Fibroblast of skin of right biceps (primary cell): ENCODE data around the gene NUDT3.
"Not testable (repeated sequence)": the region's sequence is repeated elsewhere in the genome, so short reads cannot be mapped to it uniquely, and the experiment has no call there.

Source experiments
- DNase-seq: peaks from one replicate; pipeline ENCODE4 v3.0.0-alpha.2; 2013

NUDT3 gene

DNA sequence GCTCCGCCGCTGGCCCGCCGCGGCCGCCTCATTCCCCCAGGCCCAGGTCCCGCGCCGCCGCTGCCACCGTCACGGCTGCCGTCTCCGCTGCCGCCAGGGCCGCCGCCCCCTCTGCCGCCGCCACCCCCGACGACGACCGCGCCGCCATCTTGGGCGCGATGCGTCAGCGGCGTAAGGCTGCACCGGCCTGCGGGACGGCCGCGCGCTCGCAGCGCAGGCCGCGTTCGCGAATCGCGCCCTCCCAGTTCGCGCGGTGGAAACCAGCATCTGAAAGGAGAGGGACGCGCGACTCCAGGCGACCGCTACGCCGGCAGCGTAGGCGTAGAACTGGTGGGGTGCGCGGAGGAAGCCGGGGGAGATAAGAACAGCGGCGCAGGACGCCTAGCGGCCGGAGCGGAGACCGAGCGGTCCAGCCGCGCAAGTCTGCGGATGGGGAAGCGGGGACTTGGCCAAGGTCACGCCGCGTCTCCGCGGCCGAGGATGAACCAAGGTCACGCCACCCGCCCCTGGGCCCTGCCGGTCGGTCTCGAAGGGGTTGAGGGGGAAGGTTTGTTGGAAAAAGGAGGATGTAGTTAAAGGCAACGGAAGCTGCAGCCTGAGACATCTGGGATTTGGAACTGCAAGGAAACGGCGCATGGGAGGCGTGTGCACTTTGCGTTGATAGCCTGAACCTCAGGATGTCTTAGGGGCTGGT is at the start of gene NUDT3:
NUDT3 (minus strand) TSS at position 173 of the 694 bp plus-strand sequence. CDS start 307 bp downstream, outside the sequence.
- DNase-seq: peak; percentile 91

DNA sequence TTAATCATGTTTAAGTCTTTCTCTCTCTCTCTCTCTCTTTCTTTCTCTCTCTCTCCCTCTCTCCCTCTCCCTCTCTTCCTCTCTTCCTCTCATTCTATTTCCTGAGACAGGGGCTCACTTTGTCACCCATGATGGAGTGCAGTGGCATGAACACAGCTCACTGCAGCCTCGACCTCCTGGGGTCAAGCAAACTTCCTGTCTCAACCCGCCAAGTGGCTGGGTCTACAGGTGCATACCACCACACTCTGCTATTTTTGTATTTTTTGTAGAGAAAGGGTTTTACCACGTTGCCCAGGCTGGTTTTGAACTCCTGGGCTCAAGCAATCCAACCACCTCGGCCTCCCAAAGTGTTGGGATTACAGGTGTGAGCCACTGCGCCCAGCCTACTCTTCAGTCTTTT is 49.1 kb upstream of the NUDT3 start:
- no peak for DNase-seq

DNA sequence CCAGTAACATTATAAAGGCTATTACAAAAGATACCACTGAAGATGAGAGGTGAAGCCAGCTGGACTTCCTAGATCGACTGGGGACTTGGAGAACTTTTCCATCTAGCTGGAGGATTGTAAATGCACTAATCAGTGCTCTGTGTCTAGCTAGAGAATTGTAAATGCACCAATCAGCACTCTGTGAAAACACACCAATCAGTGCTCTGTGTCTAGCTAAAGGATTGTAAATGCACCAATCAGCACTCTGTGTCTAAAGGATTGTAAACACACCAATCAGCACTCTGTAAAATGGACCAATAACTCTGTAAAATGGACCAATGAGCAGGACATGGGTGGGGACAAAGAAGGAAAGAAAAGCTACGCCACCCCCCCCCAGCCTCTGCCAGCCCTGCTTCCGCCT is 47.0 kb upstream of the NUDT3 start:
- DNase-seq: no peak

DNA sequence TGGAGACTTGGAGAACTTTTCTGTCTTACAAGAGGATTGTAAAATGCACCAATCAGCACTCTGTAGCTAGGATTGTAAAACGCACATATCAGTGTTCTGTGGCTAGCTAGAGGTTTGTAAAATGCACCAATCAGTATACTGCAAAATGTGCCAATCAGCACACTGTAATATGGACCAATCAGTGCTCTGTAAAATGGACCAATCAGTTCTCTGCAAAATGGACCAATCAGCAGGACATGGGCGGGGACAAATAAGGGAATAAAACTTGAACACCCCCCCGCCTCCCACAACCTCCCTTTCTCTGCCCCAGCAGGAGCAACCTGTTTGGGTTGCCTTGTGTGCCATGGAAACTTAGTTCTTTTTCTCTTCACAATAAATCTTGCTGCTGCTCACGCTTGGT is 46.2 kb upstream of the NUDT3 start:
- no peak for DNase-seq

DNA sequence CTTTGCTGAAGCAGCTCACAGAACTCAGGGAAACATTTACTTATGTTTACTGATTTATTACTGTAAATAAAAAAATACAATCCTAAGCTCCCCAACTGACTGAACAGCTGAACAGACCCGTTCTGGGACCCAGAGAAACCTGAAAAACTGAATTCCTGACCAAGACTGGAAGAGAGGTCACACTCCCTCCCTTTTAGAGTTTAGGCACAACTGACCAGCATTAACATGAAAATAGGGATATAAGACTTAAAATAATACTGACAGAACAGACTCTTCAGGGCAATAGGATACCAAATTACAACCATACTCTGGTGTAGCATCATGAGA is 45.1 kb upstream of the NUDT3 start:
- no peak for DNase-seq

DNA sequence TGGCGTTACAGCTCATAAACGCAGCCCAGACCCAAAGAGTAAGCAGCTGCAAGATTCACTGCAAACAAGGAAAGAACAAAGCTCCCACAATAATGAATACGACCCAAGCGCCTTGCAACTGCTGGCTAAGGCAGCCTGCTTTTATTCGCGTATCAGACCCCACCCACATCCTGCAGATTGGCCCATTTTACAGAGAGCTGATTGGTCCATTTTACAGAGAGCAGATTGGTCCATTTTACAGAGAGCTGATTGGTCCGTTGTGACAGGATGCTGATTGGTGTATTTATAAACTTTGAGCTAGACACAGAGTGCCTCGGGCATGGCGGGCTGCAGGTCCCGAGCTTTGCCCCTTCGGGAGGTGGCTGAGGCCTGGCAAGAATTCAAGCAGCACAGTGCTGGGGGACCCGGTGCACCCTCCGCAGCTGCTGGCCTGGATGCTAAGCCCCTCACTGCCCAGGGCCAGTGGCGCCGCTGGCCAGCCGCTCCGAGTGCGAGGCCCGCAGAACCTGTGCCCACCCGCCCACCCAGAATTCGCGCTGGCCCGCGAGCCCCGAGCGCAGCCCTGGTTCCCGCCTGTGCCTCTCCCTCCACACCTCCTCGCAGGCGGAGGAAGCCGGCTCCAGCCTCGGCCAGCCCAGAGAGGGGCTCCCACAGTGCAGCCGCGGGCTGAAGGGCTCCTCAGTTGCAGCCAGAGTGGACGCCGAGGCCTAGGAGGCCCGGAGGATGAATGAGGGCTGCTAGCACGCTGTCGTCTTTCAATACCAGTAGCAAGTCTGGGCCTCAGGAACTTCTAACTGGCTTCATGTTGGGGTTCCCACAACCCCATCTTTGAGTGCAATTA is 44.6 kb upstream of the NUDT3 start:
- DNase-seq: no peak

DNA sequence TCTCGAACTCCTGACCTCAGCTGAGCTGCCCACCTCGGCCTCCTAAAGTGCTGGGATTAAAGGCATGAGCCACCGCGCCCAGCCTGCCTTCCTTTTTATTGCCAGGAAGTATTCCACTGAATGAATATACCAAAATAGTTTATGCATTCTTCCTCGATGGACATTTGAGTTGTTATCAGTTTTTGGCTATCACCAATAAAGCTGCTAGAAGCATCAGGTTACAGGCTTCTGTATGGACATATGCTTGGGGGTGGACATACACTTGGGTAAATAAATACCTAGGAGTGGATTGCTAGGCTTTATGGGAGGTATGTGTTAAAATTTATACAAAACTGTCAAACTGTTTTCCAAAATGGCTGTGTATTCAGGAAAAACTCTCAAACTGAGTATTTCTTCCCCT is 43.4 kb upstream of the NUDT3 start:
- DNase-seq: no peak

DNA sequence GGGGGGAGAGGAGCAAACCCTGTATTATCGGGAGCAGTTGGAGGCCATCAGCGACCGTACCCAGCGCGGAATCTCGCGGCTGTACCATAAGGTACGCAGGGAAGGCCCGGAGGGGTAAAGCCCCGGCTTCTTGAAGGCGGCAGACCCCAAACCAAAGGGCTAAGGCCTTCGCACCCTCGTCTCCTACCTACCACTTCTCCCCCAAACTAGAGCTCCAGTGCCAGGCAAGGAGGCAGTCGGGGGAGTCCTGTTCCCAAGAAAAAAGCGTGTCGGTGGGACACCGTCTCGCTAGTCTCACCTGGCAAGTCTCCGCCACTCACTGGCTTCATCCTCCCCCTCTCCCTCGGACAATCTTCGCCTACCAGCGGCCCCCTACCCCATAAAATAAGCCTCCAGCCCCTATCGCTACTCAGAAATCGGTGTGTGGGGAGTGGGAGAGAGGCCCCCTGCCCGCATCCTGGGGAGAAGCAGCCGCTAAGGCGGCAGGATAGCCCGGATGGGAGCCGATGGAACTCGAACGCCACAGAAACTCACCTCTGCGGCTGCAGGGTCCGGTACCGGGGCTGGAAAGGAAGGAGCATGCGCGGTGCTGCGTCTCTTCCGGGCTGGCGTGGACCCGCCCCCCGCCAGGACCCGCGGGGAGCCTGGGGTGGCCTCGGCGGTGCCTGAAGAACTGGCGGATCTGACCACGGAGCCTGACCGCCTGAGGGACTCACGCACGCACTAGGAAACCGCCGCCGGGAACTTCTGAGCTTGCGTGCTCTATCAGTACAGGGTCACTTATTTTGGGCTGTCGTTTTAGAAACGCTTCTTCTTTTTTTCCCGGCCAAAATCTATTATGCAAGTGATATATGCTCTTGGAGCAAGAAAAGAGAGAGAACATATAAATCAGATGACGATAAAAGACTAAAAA is 33.3 kb upstream of the NUDT3 start, which contains the start of gene RPS10:
RPS10 (minus strand) TSS at position 572 of the 913 bp plus-strand sequence. CDS start 848 bp downstream, outside the sequence.
- peak; percentile 93 for DNase-seq

DNA sequence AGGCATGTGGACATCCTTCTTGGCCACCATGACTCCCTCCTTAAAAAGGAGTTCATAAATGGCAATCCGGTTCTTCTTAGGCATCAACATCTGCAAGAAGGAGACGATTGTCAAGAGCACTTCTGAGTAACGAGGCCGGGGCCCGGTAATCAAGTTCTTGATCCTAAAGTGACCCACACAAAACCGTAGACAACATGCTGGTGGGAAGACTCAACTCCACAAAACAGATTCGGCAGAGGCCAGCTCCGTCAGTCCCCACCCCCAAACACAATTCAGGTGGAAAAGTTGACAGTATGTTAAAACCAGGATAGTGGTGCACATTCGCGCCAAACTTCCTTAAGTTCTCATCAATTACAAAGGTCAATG is 32.6 kb upstream of the NUDT3 start:
- DNase-seq: no peak

DNA sequence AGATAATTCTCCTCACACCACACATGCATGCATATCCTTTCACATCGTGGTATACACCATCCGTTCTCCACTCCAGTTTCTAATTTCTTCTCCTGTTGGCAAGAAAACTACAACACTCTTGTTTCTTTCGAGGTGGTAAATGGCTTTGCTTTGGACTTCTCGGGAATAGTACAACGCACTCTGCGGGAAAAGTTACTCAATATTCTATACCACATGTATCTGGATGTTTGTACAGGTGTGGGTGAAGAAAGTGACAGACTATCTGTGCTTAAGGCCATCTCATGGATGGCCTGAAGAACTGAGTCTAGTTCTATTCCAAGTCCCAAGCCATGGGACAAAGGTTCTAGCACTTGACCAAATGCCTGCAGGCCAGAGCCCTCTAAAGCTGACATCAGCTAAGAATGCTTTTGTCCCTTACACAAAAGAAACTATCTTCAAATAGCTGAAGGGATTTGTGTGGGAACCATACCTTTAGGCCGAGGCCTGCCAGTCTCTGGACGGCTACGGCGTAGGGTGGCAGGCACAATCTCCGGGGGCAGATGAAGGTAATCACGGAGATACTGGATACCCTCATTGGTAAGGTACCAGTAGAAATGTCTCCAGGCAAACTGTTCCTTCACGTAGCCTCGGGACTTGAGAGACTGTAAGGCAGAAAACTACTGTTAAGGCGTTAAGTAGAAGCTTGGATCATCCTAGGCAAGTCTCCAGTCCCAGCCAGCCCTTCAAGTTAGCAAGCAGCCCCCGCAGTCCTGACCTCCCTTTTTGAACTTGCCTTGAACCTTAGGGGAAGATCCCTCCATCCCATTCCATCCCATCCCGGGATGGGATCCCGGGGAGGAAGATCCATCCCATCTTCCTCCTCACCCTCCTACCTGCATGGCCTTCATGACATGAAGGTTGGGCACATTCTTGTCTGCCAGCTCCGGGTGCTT is 32.0 kb upstream of the NUDT3 start:
- DNase-seq: no peak

DNA sequence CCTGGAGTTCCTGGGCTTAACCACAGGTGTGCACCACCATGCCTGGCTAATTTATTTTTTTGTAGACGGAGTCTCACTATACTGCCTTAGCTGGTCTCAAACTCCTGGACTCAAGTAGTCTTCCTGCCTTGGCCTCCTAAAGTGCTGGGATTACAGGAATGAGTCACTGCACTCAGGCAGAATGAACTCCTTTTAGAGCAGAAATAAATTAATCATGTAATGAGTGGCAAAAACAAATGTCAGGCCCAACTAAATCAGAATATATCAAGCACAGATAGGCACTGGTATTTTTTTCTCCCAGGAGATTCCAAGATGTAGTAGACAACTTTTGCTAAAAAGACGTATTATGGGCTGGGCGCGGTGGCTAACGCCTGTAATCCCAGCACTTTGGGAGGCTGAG is 30.8 kb upstream of the NUDT3 start:
- peak; percentile 38 for DNase-seq

DNA sequence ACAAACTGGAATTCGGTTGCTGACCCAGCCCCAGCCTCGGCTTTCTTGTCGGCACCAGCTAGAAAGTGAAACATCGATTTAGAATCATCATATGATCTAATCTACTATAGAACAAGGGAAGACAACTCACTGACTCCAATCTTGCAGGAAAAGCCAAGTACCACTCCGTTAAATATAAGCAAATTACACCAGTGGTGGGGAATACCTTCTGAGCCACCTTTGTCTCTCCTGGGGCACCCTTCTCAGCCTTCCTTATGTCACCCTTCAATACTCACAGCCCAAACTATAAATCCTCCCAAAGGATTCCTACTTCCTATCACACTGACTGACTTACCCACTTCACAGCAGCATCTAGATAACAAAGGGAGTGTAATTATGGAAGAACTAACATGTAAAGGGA is 25.9 kb upstream of the NUDT3 start:
- no peak for DNase-seq

DNA sequence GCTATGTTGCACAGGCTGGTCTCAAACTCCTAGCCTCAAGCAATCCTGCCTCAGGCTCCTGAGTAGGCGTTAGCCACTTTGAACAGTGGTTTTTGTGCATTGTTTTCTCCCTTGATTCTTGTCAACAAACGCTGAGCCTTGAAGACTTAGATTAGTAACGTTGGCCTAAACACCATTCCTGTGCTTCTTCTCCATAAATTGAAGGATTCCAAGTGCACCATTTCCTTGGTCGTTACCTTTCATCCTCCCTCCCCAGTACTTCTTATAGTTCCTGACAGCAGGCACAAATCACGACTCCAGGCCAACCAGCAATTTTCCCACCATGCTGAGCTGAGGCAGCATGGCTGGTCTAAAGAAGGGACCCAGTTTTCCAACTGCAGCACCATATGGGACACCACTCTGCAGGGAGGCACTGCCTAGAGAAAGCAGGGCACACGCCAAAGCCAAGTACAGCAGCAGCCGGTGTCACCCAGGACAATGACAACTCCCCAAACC is 24.5 kb upstream of the NUDT3 start:
- no peak for DNase-seq

DNA sequence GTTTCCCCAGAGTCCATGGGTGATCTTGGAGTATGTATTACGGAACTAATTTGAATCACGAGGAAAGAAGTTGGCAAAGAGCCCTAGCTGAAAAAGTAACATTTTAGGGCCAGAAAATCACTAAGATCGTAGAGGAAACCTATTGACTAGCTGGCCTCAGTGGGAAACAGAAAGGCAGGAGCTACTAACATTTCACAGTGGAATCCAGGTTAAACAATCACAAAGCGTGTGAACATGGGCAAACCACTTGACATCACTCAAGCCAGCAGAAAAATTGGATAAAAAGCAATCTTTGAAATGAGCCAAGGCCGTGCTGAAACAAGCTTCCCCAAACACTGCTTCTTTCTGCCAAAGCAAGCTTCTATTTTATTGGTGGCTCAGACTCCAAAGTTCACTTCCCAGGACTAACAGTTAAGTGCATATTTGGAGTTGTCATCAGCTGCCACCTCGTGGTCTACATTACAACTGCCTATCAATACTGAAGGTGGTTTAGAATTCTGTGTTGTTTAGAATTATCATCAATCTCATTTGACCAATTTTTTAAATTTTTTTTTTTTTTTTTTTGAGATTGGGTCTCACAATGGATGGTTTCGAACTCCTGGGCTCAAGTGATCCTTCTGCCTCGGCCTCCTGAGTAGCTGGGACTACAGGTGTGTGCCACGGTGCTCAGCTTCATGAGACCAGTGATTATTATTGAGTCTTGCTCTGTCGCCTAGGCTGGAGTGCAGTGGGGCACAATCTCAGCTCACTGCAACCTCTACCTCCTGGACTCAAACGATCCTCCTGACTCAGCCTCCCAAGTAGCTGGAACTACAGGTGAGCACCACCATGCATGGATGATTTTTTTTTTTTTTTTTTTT is 22.8 kb upstream of the NUDT3 start:
- DNase-seq: peak; percentile 56

DNA sequence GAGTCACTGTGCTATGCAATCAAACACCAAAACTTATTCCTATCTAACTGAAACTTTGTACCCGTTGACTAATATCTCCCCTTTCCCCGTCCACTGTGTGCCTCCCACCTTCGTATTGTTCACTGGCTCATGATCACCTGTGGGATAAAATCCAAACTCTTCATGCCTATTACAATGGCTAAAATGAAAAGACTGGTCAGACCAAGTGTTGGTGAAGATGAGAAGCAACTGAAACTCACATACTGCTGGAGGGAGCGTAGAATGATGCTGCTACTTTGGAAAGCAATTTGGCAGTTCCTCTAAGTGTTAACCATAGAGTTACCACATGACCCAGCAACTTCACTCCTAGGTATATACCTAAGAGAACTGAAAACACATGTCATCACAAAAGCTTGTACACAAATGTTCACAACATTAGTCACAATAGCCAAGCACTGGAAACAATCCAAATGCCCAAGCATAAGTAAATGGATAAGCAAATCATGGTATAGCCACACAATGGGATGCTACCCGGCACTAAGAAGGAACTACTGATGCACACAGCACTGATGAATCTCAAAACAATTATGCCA is 20.3 kb upstream of the NUDT3 start:
- peak; percentile 36 for DNase-seq

DNA sequence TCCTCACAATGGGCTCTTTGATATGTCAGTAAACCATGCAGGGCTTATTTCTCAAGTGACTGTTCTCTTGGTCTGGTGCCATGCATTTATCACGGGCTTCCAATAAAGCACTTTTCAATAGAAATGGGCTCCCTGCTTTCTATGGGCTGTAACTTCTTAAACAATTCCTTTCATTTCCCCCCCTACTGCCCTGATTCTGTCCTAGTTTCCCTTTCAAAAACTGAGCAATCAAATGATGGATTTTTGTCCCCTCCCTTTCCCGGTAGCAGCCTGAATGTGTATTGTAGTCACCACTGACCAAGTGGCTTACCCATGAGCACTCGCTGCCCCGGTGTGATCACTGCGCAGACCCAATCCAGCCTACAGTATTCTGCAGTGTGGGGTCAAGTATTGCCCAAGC is 19.5 kb upstream of the NUDT3 start:
- DNase-seq: no peak

DNA sequence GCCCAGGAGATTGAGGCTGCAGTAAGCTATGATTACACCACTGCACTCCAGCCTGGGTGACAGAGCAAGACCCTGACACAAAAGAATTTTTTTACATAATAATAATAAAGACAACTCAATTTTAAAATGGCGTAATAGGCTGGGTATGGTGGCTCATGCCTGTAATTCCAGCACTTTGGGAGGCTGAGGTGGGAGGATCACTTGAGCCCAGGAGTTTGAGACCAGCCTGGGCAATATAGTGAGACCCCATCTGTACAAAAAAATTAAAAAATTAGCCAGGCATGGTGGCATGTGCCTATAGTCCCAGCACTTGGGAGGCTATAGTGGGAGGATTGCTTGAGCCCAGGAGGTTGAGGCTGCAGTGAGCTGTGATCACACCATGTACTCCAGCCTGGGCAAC is 15.4 kb upstream of the NUDT3 start:
- not testable (repeated sequence) for DNase-seq

DNA sequence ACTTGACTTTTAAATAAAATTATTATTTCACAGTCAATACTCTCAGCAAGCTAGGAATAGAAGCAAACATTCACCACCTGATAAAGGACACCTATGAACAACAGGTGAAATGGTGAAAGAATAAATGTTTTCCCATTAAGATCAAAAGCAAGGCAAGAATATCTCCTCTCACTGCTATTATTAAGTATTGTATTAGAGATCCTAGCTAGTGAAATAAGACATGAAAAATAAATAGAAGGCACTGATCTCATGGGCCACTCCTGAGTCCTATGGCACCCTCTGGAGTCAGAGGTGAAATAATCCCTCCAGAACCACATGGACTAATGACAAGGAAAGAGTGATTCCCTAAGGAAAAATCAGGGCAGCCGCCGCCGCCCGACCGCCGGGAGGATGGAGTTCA is 4.0 kb upstream of the NUDT3 start:
- DNase-seq: no peak

DNA sequence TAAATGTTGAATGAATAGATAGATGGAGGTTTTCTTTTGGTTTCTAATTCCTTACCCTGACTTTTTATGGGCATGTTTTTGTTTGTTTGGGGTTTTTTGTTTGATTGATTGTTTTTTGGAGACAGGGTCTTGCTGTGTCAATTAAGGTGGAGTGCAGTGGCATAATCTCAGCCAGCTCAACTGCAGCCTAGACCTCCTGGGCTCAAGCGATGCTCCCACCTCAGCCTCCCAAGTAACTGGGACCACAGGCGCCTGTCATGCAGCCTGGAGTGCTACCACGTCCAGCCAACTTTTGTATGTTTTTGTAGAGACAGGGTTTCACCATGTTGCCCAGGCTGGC is 1.5 kb upstream of the NUDT3 start:
- no peak for DNase-seq

DNA sequence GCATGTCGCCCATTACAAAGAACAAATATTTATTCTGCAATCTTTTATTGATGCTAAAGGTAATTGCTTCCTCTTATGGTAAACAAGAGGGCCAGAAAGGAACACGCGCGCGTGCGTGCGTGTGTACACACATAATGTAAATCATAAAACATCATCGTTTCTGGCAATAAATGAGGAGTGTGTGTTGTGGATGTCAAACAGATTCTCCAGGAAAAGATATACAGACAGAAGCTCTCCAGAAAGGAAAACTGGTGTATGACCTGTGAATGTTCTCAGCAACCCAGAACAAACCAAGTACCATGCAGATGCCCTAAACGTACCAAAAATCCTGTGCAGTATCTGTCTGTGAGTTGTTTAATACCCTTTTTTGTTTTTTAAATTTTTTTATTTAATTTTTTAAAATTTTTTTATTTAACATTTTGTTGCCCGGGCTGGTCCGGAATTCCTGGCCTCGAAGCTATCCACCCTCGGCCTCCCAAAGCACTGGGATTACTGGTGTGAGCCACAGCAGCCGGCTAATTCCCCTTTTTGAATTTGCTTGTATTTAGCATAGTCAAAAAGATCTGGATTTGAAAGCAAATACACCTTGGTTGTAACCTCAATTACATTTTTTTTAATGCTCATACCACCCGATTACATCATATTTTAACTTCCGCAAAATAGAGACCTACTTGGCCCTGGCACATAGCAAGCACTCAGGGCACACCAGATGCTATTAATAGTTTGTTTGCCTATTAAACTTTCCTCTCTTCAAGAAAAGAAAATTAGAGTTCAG is 909 bp upstream of the NUDT3 start:
- DNase-seq: no peak
